ENCODE data around the gene SLC39A9.

DNA sequence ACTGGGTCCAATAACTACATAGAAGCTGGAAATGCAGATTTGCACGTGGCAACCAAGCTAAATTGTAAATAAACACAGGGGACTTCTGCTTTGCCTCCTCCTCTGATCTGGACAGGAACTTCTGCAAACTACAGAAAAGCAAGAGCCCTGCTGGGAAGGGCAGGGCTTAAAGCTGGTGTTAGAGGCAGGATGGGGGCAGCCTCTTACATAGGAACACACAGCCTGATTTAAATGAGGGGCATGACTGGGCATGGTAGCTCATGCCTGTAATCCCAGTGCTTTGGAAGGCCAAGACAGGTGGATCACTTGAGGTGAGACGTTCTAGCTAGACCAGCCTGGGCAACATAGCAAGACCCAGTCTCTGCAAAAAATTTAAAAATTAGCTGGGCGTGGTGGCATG, 47.1 kb upstream of the SLC39A9 start:
- TF ChIP-seq, protein P1, sequence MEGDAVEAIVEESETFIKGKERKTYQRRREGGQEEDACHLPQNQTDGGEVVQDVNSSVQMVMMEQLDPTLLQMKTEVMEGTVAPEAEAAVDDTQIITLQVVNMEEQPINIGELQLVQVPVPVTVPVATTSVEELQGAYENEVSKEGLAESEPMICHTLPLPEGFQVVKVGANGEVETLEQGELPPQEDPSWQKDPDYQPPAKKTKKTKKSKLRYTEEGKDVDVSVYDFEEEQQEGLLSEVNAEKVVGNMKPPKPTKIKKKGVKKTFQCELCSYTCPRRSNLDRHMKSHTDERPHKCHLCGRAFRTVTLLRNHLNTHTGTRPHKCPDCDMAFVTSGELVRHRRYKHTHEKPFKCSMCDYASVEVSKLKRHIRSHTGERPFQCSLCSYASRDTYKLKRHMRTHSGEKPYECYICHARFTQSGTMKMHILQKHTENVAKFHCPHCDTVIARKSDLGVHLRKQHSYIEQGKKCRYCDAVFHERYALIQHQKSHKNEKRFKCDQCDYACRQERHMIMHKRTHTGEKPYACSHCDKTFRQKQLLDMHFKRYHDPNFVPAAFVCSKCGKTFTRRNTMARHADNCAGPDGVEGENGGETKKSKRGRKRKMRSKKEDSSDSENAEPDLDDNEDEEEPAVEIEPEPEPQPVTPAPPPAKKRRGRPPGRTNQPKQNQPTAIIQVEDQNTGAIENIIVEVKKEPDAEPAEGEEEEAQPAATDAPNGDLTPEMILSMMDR (conservative IDR thresholded peaks at IDR 0.05; ENCODE audit: low read depth in 2 of 2): no peak
- TF ChIP-seq EZH2phosphoT487 (IDR thresholded peaks at IDR 0.05; ENCODE audit: unreplicated experiment) (no peak), POLR2AphosphoS5 (IDR thresholded peaks at IDR 0.05; ENCODE audit: low read depth) (no peak), CREB1 (CRISPR knock-in tag; IDR thresholded peaks at IDR 0.05; ENCODE audit: low read depth) (no peak)

Measured in GM23338 (cell line).